ENCODE measurements around the gene TATDN3. TPM values are rescaled to one million over a fixed set of nuclear protein-coding genes. Genes with fewer than 3 reads are reported as not detected.

The TATDN3 gene
- total and polyA plus RNA-seq, 2 of the 8 experiments (the other 6 are each of a cell fraction or from before 2014, with no cell fraction given), result 6.9 to 19.4 TPM

GRCh38 chr1:212749821-212750535 is 41.7 kb upstream of the TATDN3 start:
- Histone ChIP-seq H4K91ac (replicated peaks; ENCODE audit: insufficient read length, low read length) (no peak overlapping the region), H4K5ac (ENCODE audit: insufficient read length, low read depth, low read length) (no peak overlapping the region), H3K18ac (ENCODE audit: extremely low read depth, low read length) (0 out of 2 replicates have a peak overlapping the region, but pooled peaks have one; percentile 57), H3K56ac (replicated peaks; ENCODE audit: insufficient read length, low read depth, low read length) (no peak overlapping the region), H4K20me1 (replicated peaks in 1 of 2; ENCODE audit: control insufficient read depth in 1 of 2, insufficient read depth in 2 of 2, low read length in 2 of 2) (peaks cover 0 to 5% of the 10 kb centered on the region in 2 experiments), H2BK20ac (ENCODE audit: low read length) (0 out of 2 replicates have a peak overlapping the region, but pooled peaks have one; percentile 41), H3K36me3 (ENCODE audit: control insufficient read depth in 2 of 4, insufficient read depth in 4 of 4, low read length in 3 of 4) (no peaks in the 10 kb centered on the region; a peak in 1 of 8 replicates), H3K14ac (ENCODE audit: insufficient read length) (no peak overlapping the region), H3K23me2 (ENCODE audit: low read depth, low read length) (0 out of 2 replicates have a peak, but pooled peaks cover 3% of the 10 kb centered on the region), H3K79me2 (ENCODE audit: control insufficient read depth in 1 of 2, insufficient read depth in 2 of 2, low read length in 2 of 2) (peaks cover 0 to 9% of the 10 kb centered on the region in 2 experiments; a peak in 2 of 4 replicates), H3K27ac (ENCODE audit: low read depth, low read length) (no peak overlapping the region), H2BK5ac (ENCODE audit: low read depth, low read length) (peak overlapping the region; percentile 86; the same call in 1 of the 2 replicates), H2BK12ac (ENCODE audit: low read depth, low read length) (0 out of 2 replicates have a peak overlapping the region, but pooled peaks have one; percentile 21), H3K4me2 (ENCODE audit: insufficient read depth in 1 of 2, low read depth in 2 of 2, low read length in 2 of 2) (peak overlapping the region in 1 of 2 experiments; percentile 48; a peak in 2 of 4 replicates), H2BK120ac (replicated peaks; ENCODE audit: low read depth, low read length) (no peak overlapping the region), H3K4me3 (ENCODE audit: extremely low read depth in 1 of 4, insufficient read depth in 2 of 4, low read depth in 3 of 4, low read length in 4 of 4) (no peak overlapping the region), H3K4me1 (replicated peaks in 1 of 4; ENCODE audit: control insufficient read depth in 3 of 4, insufficient read depth in 4 of 4, low read length in 3 of 4) (peaks cover 0 to 10% (median 8%) of the 10 kb centered on the region in 4 experiments; a peak in 5 of 7 replicates), H4K8ac (ENCODE audit: extremely low read depth, insufficient read depth, low read length) (no peak overlapping the region), H3K27me3 (replicated peaks in 1 of 4; ENCODE audit: control insufficient read depth in 3 of 4, extremely low read depth in 1 of 4, insufficient read depth in 3 of 4, low read length in 3 of 4) (no peaks in the 10 kb centered on the region), H3K23ac (ENCODE audit: insufficient read length) (no peak overlapping the region), H3K9ac (replicated peaks in 1 of 4; ENCODE audit: extremely low read depth in 1 of 4, low read depth in 3 of 4, low read length in 3 of 4) (no peak overlapping the region), H3K9me3 (ENCODE audit: insufficient read depth in 2 of 2, low read depth in 1 of 2, low read length in 1 of 2) (no peaks in the 10 kb centered on the region), H2AFZ (ENCODE audit: low read length) (no peak overlapping the region), H2BK15ac (ENCODE audit: low read length) (peak overlapping the region; percentile 61; the same call in 1 of the 2 replicates), H2AK5ac (ENCODE audit: low read depth, low read length) (peak overlapping the region; percentile 90; the same call in 1 of the 2 replicates), H3K79me1 (ENCODE audit: low read depth, low read length) (peaks cover 2% of the 10 kb centered on the region; the same call in 1 of the 2 replicates), H3K4ac (replicated peaks; ENCODE audit: insufficient read length, low read depth, low read length) (no peak overlapping the region)
- WGBS, 2 experiments (ENCODE audit: extremely low coverage in 1 of 2, insufficient coverage in 1 of 2, insufficient read length in 1 of 2, insufficient replicate concordance in 2 of 2, low coverage in 1 of 2, low lambda C conversion rate in 2 of 2, missing lambda C conversion rate in 1 of 2), result 51% methylated on average over 4 of the region's 4 CpGs; no CpG with 5 or more reads in 1 of the 2 experiments
- ChIA-PET CTCF (ENCODE audit: partially characterized antibody) (interaction anchor here (0.6 to 4.8 kb wide), 58 partner anchors 7 to 421 kb away, joined by 3 to 36 read pairs (median 4); partner anchors contain the start of genes ATF3, BATF3 and VASH2), POLR2A (ENCODE audit: partially characterized antibody) (interaction anchor here (0.6 to 1.7 kb wide), 4 partner anchors 110 to 160 kb away, joined by 3 to 4 read pairs (median 4); partner anchors contain the start of gene ATF3)
- FAIRE-seq, result peak; percentile 32
- TF ChIP-seq ASH2L (IDR thresholded peaks at IDR 0.05; ENCODE audit: low read length) (peak; percentile 14), YY1 (IDR thresholded peaks at IDR 0.05; ENCODE audit: low read depth, low read length) (0 out of 2 replicates have a peak, but pooled peaks have one; percentile 49), RAD21 (IDR thresholded peaks at IDR 0.05 in 1 of 2, conservative IDR thresholded peaks at IDR 0.05 in 1 of 2; ENCODE audit: low read depth in 2 of 2, low read length in 2 of 2) (peak; percentile 48 to 64), SP1 (IDR thresholded peaks at IDR 0.05; ENCODE audit: low read depth, low read length) (no peak), RFX5 (IDR thresholded peaks at IDR 0.05; ENCODE audit: borderline replicate concordance, low read depth, low read length) (no peak), TEAD4 (IDR thresholded peaks at IDR 0.05; ENCODE audit: low read depth, low read length) (peak; percentile 30; the same call in 1 of the 2 replicates)
- TF ChIP-seq, protein P1, sequence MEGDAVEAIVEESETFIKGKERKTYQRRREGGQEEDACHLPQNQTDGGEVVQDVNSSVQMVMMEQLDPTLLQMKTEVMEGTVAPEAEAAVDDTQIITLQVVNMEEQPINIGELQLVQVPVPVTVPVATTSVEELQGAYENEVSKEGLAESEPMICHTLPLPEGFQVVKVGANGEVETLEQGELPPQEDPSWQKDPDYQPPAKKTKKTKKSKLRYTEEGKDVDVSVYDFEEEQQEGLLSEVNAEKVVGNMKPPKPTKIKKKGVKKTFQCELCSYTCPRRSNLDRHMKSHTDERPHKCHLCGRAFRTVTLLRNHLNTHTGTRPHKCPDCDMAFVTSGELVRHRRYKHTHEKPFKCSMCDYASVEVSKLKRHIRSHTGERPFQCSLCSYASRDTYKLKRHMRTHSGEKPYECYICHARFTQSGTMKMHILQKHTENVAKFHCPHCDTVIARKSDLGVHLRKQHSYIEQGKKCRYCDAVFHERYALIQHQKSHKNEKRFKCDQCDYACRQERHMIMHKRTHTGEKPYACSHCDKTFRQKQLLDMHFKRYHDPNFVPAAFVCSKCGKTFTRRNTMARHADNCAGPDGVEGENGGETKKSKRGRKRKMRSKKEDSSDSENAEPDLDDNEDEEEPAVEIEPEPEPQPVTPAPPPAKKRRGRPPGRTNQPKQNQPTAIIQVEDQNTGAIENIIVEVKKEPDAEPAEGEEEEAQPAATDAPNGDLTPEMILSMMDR (IDR thresholded peaks at IDR 0.05; ENCODE audit: control extremely low read depth in 1 of 3, insufficient read depth in 1 of 3, low read depth in 1 of 3, low read length in 3 of 3), result peak in 2 of 3 experiments; percentile 68 to 80; a peak in 3 of 4 replicates
- no peak for DNase-seq (ENCODE audit: low read depth in 1 of 2, low spot score in 2 of 2)
